ENCODE results near the gene PINLYP.

DNA sequence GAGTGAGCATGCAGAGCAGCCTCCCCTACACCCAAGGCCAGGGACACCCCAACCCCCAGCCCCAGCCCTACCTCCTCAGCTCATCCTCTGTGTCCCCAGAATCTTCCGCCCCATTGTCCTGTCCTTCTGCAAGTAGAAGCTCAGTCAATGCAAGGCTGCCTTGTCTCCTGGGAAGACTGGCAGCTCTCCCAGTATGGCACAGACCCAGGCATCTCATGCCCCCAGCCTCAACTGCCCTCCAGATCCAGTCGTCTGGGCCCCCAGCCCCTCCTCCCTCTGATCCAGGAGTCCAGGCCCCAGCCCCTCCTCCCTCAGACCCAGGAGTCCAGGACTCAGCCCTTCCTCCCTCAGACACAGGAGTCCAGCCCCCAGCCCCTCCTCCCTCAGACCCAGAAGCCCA, 29.6 kb upstream of the PINLYP start:
- TF ChIP-seq, protein P1, sequence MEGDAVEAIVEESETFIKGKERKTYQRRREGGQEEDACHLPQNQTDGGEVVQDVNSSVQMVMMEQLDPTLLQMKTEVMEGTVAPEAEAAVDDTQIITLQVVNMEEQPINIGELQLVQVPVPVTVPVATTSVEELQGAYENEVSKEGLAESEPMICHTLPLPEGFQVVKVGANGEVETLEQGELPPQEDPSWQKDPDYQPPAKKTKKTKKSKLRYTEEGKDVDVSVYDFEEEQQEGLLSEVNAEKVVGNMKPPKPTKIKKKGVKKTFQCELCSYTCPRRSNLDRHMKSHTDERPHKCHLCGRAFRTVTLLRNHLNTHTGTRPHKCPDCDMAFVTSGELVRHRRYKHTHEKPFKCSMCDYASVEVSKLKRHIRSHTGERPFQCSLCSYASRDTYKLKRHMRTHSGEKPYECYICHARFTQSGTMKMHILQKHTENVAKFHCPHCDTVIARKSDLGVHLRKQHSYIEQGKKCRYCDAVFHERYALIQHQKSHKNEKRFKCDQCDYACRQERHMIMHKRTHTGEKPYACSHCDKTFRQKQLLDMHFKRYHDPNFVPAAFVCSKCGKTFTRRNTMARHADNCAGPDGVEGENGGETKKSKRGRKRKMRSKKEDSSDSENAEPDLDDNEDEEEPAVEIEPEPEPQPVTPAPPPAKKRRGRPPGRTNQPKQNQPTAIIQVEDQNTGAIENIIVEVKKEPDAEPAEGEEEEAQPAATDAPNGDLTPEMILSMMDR (IDR thresholded peaks at IDR 0.05; ENCODE audit: low read depth, low read length): no peak
- TF ChIP-seq POLR2A (IDR thresholded peaks at IDR 0.05; ENCODE audit: extremely low read depth, insufficient read length) (no peak), MYC (IDR thresholded peaks at IDR 0.05; ENCODE audit: low read depth, low read length) (no peak)
